Right lobe of liver (tissue), 6 donors: ENCODE measurements around the gene RNASET2. TPM values are rescaled to one million over a fixed set of nuclear protein-coding genes. Genes with fewer than 3 reads are reported as not detected.

Source experiments
- ATAC-seq, 4 donors: fragments of 200-7000 bp; cut with Tn5 transposase; one replicate each; pipeline ENCODE4 v1.9.1; 2020; ENCODE audit warnings: mild to moderate bottlenecking in 4 of 4, moderate library complexity in 4 of 4
- DNase-seq, 3 donors: peaks; one replicate each; pipeline ENCODE4 v3.0.0-alpha.2; 2020
- H3K27ac ChIP-seq, 3 donors: fragments of 200-600 bp; one replicate each; pipeline ENCODE4 v1.8.0; 2022
- H3K27me3 ChIP-seq, 2 donors: fragments of 200-600 bp; one replicate each; pipeline ENCODE4 v1.8.0; 2022
- H3K36me3 ChIP-seq, 4 donors: fragments of 200-600 bp; sonication (generic) in 1 of 4; one replicate each; pipeline versions ENCODE4 v1.5.1 to v1.8.0; 2017 to 2022; ENCODE audit warnings: control low read depth in 1 of 4
- H3K4me1 ChIP-seq, 4 donors: fragments of 200-600 bp; sonication (generic) in 1 of 4; one replicate each; pipeline versions ENCODE4 v1.5.1 to v1.8.0; 2017 to 2022; ENCODE audit warnings: control low read depth in 1 of 4
- H3K4me3 ChIP-seq, 3 donors: fragments of 200-600 bp; one replicate each; pipeline ENCODE4 v1.8.0; 2022
- H3K9me3 ChIP-seq, 4 donors: fragments of 200-600 bp; sonication (generic) in 1 of 4; one replicate each; pipeline versions ENCODE4 v1.5.1 to v1.8.0; 2017 to 2022; ENCODE audit warnings: control low read depth in 1 of 4
- CTCF ChIP-seq, 4 donors: fragments of 200-600 bp in 3 of 4; fragments of 450-650 bp in 1 of 4; IDR thresholded peaks; one replicate each; pipeline versions ENCODE4 v1.5.1 to v1.8.0; 2016 to 2022; ENCODE audit warnings: antibody characterized with exemption in 4 of 4, mild to moderate bottlenecking in 2 of 4
- POLR2A ChIP-seq: fragments of 450-650 bp; IDR thresholded peaks from one replicate; pipeline ENCODE4 v1.6.1; 2017; ENCODE audit warnings: antibody characterized with exemption, mild to moderate bottlenecking
- WGBS: methylation state at CpG from one replicate; pipeline ENCODE4 v1.1.6; 2018; ENCODE audit warnings: low coverage, low lambda C conversion rate; ENCODE audit not compliant: insufficient coverage; ENCODE audit errors: missing lambda C conversion rate; 5-methylcytosine and 5-hydroxymethylcytosine counted together
- intact Hi-C, 2 donors: fragments of 100-400 bp; cut with DNase I; formaldehyde crosslinking; loops; one replicate each; pipeline versions ENCODE4 v1.11.2 to v1.14.1; 2022
- long read RNA-seq: library from polyadenylated mRNA; unstranded; transcript quantifications from one replicate; pipeline ENCODE4 v2.0.0, GENCODE V29; 2019
- total RNA-seq, 6 experiments: library from RNA; depleted of rRNA in 2 of 6; stranded (reverse); fragments of >200 nt in 2 of 6; fragmentation: NEBNext Ultra II Directional in 3 of 6; extraction: Animal tissue kit (Norgen Biotek cat#: 25700) in 3 of 6; gene quantifications; one replicate each; pipeline versions ENCODE4 v1.1.0 to v1.2.4, GENCODE V29; 2016 to 2023
- donor health status: DM: no; HTN: yes; CAD: no.
- donor health status: DM: no; HTN: no; CAD: no.
- donor health status: DM: no; HTN: no; CAD: no.
- donor health status: DM: no; HTN: yes; CAD: no.
- donor health status: DM: no; HTN: yes; CAD: no.

The RNASET2 gene
- 10 to 100 TPM; 21.7 to 48.4 (median 30.8) TPM for total RNA-seq
- long read RNA-seq, partial matches to known transcripts, result 1 of 5 reads
- long read RNA-seq, other reads (novel, unspliced or antisense), result 0 of 5 reads

- Histone ChIP-seq H3K27ac (peak within 1 kb of the TSS; percentile 68 to 84 (median 84)), H3K4me3 (peak within 1 kb of the TSS; percentile 86 to 97 (median 87)), H3K36me3 (no peaks in the 10 kb centered on the region), H3K9me3 (no peaks in the 10 kb centered on the region), H3K4me1 (peaks cover 0 to 3% (median 0%) of the 10 kb centered on the region in 4 donors), H3K27me3 (no peaks in the 10 kb centered on the region)
- ATAC-seq, result peak; percentile 97 to 99 (median 98)
- intact Hi-C loops, result no loop called here
- no CpG with 5 or more reads among the region's 71 CpGs for WGBS
- TF ChIP-seq POLR2A (peak; percentile 85), CTCF (IDR thresholded peaks at IDR 0.05) (no peak)
- DNase-seq, result peak; percentile 99
Observed at GRCh38 chr6:166956444-166957086, at the start of gene RNASET2. Gene RNASET2, minus strand, starts transcription at chr6:166956550. Its CDS starts 368 bp downstream, at chr6:166956182.

GRCh38 chr6:167005350-167006159, 49.2 kb upstream of the RNASET2 start:
- Histone ChIP-seq H3K36me3 (peaks cover 0 to 11% (median 3%) of the 10 kb centered on the region in 4 donors), H3K4me1 (peaks cover 0 to 36% (median 12%) of the 10 kb centered on the region in 4 donors), H3K27me3 (no peaks in the 10 kb centered on the region), H3K9me3 (no peaks in the 10 kb centered on the region), H3K4me3 (no peak overlapping the region), H3K27ac (peak overlapping the region in 2 of 3 donors; percentile 16 to 22)
- 40% methylated on average over 12 of the region's 12 CpGs for WGBS
- ATAC-seq (peak; percentile 67 to 79 (median 76)), DNase-seq (peak in 2 of 3 donors; percentile 71 to 75)
- no peak for TF ChIP-seq POLR2A
- intact Hi-C loops, result no loop called here

GRCh38 chr6:167000759-167001158, 44.4 kb upstream of the RNASET2 start:
- intact Hi-C loops, result no loop called here
- no peak overlapping the region for H3K4me3 ChIP-seq
- H3K36me3 ChIP-seq, result peaks cover 0 to under 1% (median 0%) of the 10 kb centered on the region in 4 donors
- peaks cover 0 to 60% (median 24%) of the 10 kb centered on the region in 4 donors for H3K4me1 ChIP-seq
- no peak overlapping the region for H3K27ac ChIP-seq
- 62% methylated on average over 2 of the region's 2 CpGs for WGBS
- H3K9me3 ChIP-seq, result no peaks in the 10 kb centered on the region
- H3K27me3 ChIP-seq, result no peaks in the 10 kb centered on the region
- ATAC-seq, result no peak
- DNase-seq, result no peak
- TF ChIP-seq CTCF (IDR thresholded peaks at IDR 0.05) (no peak), POLR2A (no peak)

GRCh38 chr6:166999884-167000253, 43.5 kb upstream of the RNASET2 start:
- H3K4me1 ChIP-seq, result peaks cover 0 to 53% (median 20%) of the 10 kb centered on the region in 4 donors
- no peaks in the 10 kb centered on the region for H3K9me3 ChIP-seq
- intact Hi-C loops, result no loop called here
- peak in 1 of 3 donors; percentile 73 for DNase-seq
- peak in 3 of 4 donors; percentile 11 to 35 (median 27) for ATAC-seq
- peak overlapping the region; percentile 98 to 99 (median 99) for H3K4me3 ChIP-seq
- peak overlapping the region; percentile 69 to 86 (median 78) for H3K27ac ChIP-seq
- WGBS, result under 1% methylated on average over 6 of the region's 10 CpGs
- TF ChIP-seq CTCF (IDR thresholded peaks at IDR 0.05) (no peak), POLR2A (no peak)
- H3K27me3 ChIP-seq, result no peaks in the 10 kb centered on the region
- H3K36me3 ChIP-seq, result no peaks in the 10 kb centered on the region
